H9 (cell line): ENCODE measurements around the gene STX8. TPM values are rescaled to one million over a fixed set of nuclear protein-coding genes. Genes with fewer than 3 reads are reported as not detected.

Experiments
- DNase-seq: peaks from one replicate; pipeline ENCODE4 v3.0.0-alpha.2; 2017
- H2AFZ ChIP-seq: one replicate; pipeline ENCODE4 v1.6.1; 2013; ENCODE audit warnings: mild to moderate bottlenecking, low read length, control low read depth, moderate library complexity
- H2AK5ac ChIP-seq: 2 replicates; pipeline ENCODE4 v1.6.1; 2013; ENCODE audit warnings: low read length, control low read depth, mixed read lengths; ENCODE audit not compliant: insufficient read length
- H2BK120ac ChIP-seq: one replicate; pipeline ENCODE4 v1.6.1; 2013; ENCODE audit warnings: low read depth, mild to moderate bottlenecking, low read length, control low read depth, inconsistent platforms; ENCODE audit not compliant: poor library complexity, severe bottlenecking
- H2BK12ac ChIP-seq: 2 replicates; pipeline ENCODE4 v1.6.1; 2013; ENCODE audit warnings: low read length, control low read depth, mixed read lengths, low read depth; ENCODE audit not compliant: insufficient read length
- H2BK15ac ChIP-seq: 2 replicates; pipeline ENCODE4 v1.6.1; 2013; ENCODE audit warnings: low read depth, low read length, control low read depth
- H2BK20ac ChIP-seq: one replicate; pipeline ENCODE4 v1.6.1; 2013; ENCODE audit warnings: low read depth, mild to moderate bottlenecking, low read length, control low read depth, inconsistent platforms; ENCODE audit not compliant: poor library complexity, severe bottlenecking
- H2BK5ac ChIP-seq: 2 replicates; pipeline ENCODE4 v1.6.1; 2013; ENCODE audit warnings: low read length, control low read depth, mixed read lengths; ENCODE audit not compliant: insufficient read length
- H3K14ac ChIP-seq: 2 replicates; pipeline ENCODE4 v1.6.1; 2013; ENCODE audit warnings: low read length, control low read depth; ENCODE audit not compliant: insufficient read depth
- H3K18ac ChIP-seq: 2 replicates; pipeline ENCODE4 v1.6.1; 2013; ENCODE audit warnings: low read depth, mild to moderate bottlenecking, mixed read lengths, low read length, control low read depth; ENCODE audit not compliant: insufficient read length
- H3K23ac ChIP-seq: 2 replicates; pipeline ENCODE4 v1.6.1; 2013; ENCODE audit warnings: low read length, control low read depth, mixed read lengths, low read depth; ENCODE audit not compliant: insufficient read length
- H3K23me2 ChIP-seq: 2 replicates; pipeline ENCODE4 v1.6.1; 2013; ENCODE audit warnings: low read depth, mild to moderate bottlenecking, mixed read lengths, low read length, control low read depth; ENCODE audit not compliant: insufficient read length, poor library complexity, severe bottlenecking
- H3K27ac ChIP-seq: 2 replicates; pipeline ENCODE4 v1.5.1; 2013; ENCODE audit warnings: low read length, control low read depth, mixed read lengths, low read depth; ENCODE audit not compliant: insufficient read length
- H3K27me3 ChIP-seq: 2 replicates; pipeline ENCODE4 v1.6.1; 2013; ENCODE audit warnings: low read length, control low read depth, inconsistent platforms; ENCODE audit not compliant: insufficient read depth
- H3K4ac ChIP-seq: 2 replicates; pipeline ENCODE4 v1.6.1; 2013; ENCODE audit warnings: low read depth, mild to moderate bottlenecking, control low read depth, inconsistent platforms, low read length, moderate library complexity
- H3K4me1 ChIP-seq: 2 replicates; pipeline ENCODE4 v1.6.1; 2013; ENCODE audit warnings: low read length, control low read depth, inconsistent platforms; ENCODE audit not compliant: insufficient read depth
- H3K4me2 ChIP-seq: 2 replicates; pipeline ENCODE4 v1.6.1; 2013; ENCODE audit warnings: low read length, control low read depth, mixed read lengths; ENCODE audit not compliant: insufficient read length, insufficient read depth
- H3K56ac ChIP-seq: 2 replicates; pipeline ENCODE4 v1.6.1; 2013; ENCODE audit warnings: low read depth, mild to moderate bottlenecking, mixed read lengths, low read length, control low read depth; ENCODE audit not compliant: insufficient read length
- H3K79me1 ChIP-seq: 2 replicates; pipeline ENCODE4 v1.6.1; 2013; ENCODE audit warnings: low read depth, mild to moderate bottlenecking, moderate library complexity, low read length, control low read depth, inconsistent platforms; ENCODE audit not compliant: insufficient read depth, poor library complexity, severe bottlenecking
- H3K79me2 ChIP-seq: 2 replicates; pipeline ENCODE4 v1.6.1; 2013; ENCODE audit warnings: low read length, control low read depth, inconsistent platforms; ENCODE audit not compliant: insufficient read depth
- H3K9ac ChIP-seq: 2 replicates; pipeline ENCODE4 v1.6.1; 2013; ENCODE audit warnings: low read length, control low read depth, mixed read lengths; ENCODE audit not compliant: insufficient read length; ENCODE audit errors: extremely low read depth
- H3K9me3 ChIP-seq: one replicate; pipeline ENCODE4 v1.6.1; 2013; ENCODE audit warnings: low read depth, low read length, inconsistent platforms; ENCODE audit not compliant: control insufficient read depth
- H3T11ph ChIP-seq: one replicate; pipeline ENCODE4 v1.6.1; 2013; ENCODE audit warnings: mild to moderate bottlenecking, low read length, control low read depth, inconsistent platforms
- H4K20me1 ChIP-seq: one replicate; pipeline ENCODE4 v1.6.1; 2013; ENCODE audit not compliant: control insufficient read depth, insufficient read length, insufficient read depth
- H4K5ac ChIP-seq: 2 replicates; pipeline ENCODE4 v1.6.1; 2013; ENCODE audit warnings: low read depth, mild to moderate bottlenecking, mixed read lengths, low read length, control low read depth; ENCODE audit not compliant: insufficient read length
- H4K8ac ChIP-seq: replicated peaks from 2 replicates; pipeline ENCODE4 v1.6.1; 2013; ENCODE audit warnings: low read length, control low read depth, mixed read lengths, low read depth; ENCODE audit not compliant: insufficient read length
- H4K91ac ChIP-seq: 2 replicates; pipeline ENCODE4 v1.6.1; 2013; ENCODE audit warnings: low read depth, mild to moderate bottlenecking, moderate library complexity, mixed read lengths, low read length, control low read depth; ENCODE audit not compliant: insufficient read length
- H3K27ac Mint-ChIP-seq, 3 experiments: 2 replicates in 2 of 3; 3 replicates in 1 of 3; pipeline ENCODE4 v1.8.0; 2020 to 2021; ENCODE audit warnings: mixed read lengths in 3 of 3, mild to moderate bottlenecking in 1 of 3, moderate library complexity in 1 of 3
- H3K27me3 Mint-ChIP-seq: 2 replicates; pipeline ENCODE4 v1.8.0; 2021; ENCODE audit warnings: low read depth, mild to moderate bottlenecking, moderate library complexity, mixed read lengths
- H3K36me3 Mint-ChIP-seq, 3 experiments: 2 replicates in 2 of 3; 3 replicates in 1 of 3; pipeline ENCODE4 v1.8.0; 2020 to 2021; ENCODE audit warnings: low read depth in 3 of 3, mixed read lengths in 3 of 3; ENCODE audit not compliant: insufficient read depth in 1 of 3
- H3K4me1 Mint-ChIP-seq, 2 experiments: 2 replicates each; pipeline ENCODE4 v1.8.0; 2020; ENCODE audit warnings: mixed read lengths in 2 of 2
- H3K4me3 Mint-ChIP-seq, 2 experiments: 2 replicates in 1 of 2; 3 replicates in 1 of 2; pipeline ENCODE4 v1.8.0; 2020 to 2021; ENCODE audit warnings: mild to moderate bottlenecking in 2 of 2, mixed read lengths in 2 of 2, moderate library complexity in 1 of 2
- H3K9me3 Mint-ChIP-seq, 2 experiments: 2 replicates in 1 of 2; 3 replicates in 1 of 2; pipeline ENCODE4 v1.8.0; 2020; ENCODE audit warnings: mild to moderate bottlenecking in 2 of 2, mixed read lengths in 2 of 2, moderate library complexity in 1 of 2
- CTCF ChIP-seq: fragments of 200-600 bp; sonication (generic); conservative IDR thresholded peaks from 3 replicates; pipeline ENCODE4 v1.8.0; 2021; ENCODE audit warnings: antibody characterized with exemption, mild to moderate bottlenecking
- WGBS: extraction: QIAGEN DNeasy Blood & Tissue Kit; methylation state at CpG from one replicate; pipeline ENCODE4 v1.1.7; 2013; ENCODE audit warnings: missing lambda C conversion rate, low lambda C conversion rate, mixed read lengths; ENCODE audit not compliant: insufficient read length; ENCODE audit errors: extremely low coverage; 5-methylcytosine and 5-hydroxymethylcytosine counted together
- total RNA-seq: library from RNA; stranded (reverse); gene quantifications from 2 replicates; pipeline ENCODE4 v1.2.1, GENCODE V29; 2021

STX8 gene
- total RNA-seq, 1 experiment from 2014 or later: 55.1 TPM

GRCh38 chr17:9290226-9290613 is 285.4 kb downstream of the STX8 start:
- no peak overlapping the region for H2BK120ac ChIP-seq
- H3K79me2 ChIP-seq: no peaks in the 10 kb centered on the region
- H2BK15ac ChIP-seq: no peak overlapping the region
- H2BK20ac ChIP-seq: no peak overlapping the region
- no peak overlapping the region for H4K91ac ChIP-seq
- no peaks in the 10 kb centered on the region for H4K20me1 ChIP-seq
- no peak overlapping the region for H3K4me2 ChIP-seq
- Mint-ChIP-seq H3K27me3 (no peaks in the 10 kb centered on the region), H3K4me3 (no peak overlapping the region), H3K4me1 (peaks cover 20 to 24% of the 10 kb centered on the region in 2 experiments), H3K9me3 (no peaks in the 10 kb centered on the region), H3K36me3 (no peaks in the 10 kb centered on the region), H3K27ac (no peak overlapping the region)
- no CpG with 5 or more reads among the region's 7 CpGs for WGBS
- no peak overlapping the region for H2BK12ac ChIP-seq
- no peak for DNase-seq
- no peak overlapping the region for H2AFZ ChIP-seq
- H3K79me1 ChIP-seq: no peaks in the 10 kb centered on the region
- no peaks in the 10 kb centered on the region for H3K27me3 ChIP-seq
- no peak overlapping the region for H3K18ac ChIP-seq
- no peaks in the 10 kb centered on the region for H3K9me3 ChIP-seq
- H3K56ac ChIP-seq: no peak overlapping the region
- no peak overlapping the region for H3K23ac ChIP-seq
- H3K4me1 ChIP-seq: peaks cover 8% of the 10 kb centered on the region; the same call in 1 of the 2 replicates
- H3K9ac ChIP-seq: no peak overlapping the region
- no peak for TF ChIP-seq CTCF
- H3K23me2 ChIP-seq: no peaks in the 10 kb centered on the region
- no peak overlapping the region for H3K27ac ChIP-seq
- H4K5ac ChIP-seq: no peak overlapping the region
- H3K4ac ChIP-seq: no peak overlapping the region
- H2AK5ac ChIP-seq: no peak overlapping the region
- no peak overlapping the region for H3T11ph ChIP-seq
- H2BK5ac ChIP-seq: no peak overlapping the region
- H3K14ac ChIP-seq: no peak overlapping the region
- H4K8ac ChIP-seq: no peak overlapping the region
